ENCODE results near the gene POLR1C. TPM values are rescaled to one million over a fixed set of nuclear protein-coding genes. Genes with fewer than 3 reads are reported as not detected.
"Not testable (repeated sequence)": the region's sequence is repeated elsewhere in the genome, so short reads cannot be mapped to it uniquely, and the experiment has no call there.

The POLR1C gene
- total RNA-seq, 1 donor: 28.6 TPM

GRCh38 chr6:43541774-43542471, 25.0 kb downstream of the POLR1C start:
- H3K27me3 ChIP-seq (ENCODE audit: insufficient read depth, low read length): no peaks in the 10 kb centered on the region
- H3K79me2 ChIP-seq (ENCODE audit: insufficient read depth, low read length): no peaks in the 10 kb centered on the region
- no peak overlapping the region for H3K4me2 ChIP-seq (ENCODE audit: insufficient read depth, low read length)
- H3K9me3 ChIP-seq (ENCODE audit: low read depth, low read length): no peaks in the 10 kb centered on the region
- H3K27ac ChIP-seq (ENCODE audit: low read depth, low read length): no peak overlapping the region
- H3K4me3 ChIP-seq (ENCODE audit: insufficient read depth, low read length): no peak overlapping the region
- H4K20me1 ChIP-seq (ENCODE audit: insufficient read depth, low read length): no peaks in the 10 kb centered on the region
- DNase-seq (ENCODE audit: insufficient read length, low spot score, missing footprints): no peak
- no peak for TF ChIP-seq CTCF (IDR thresholded peaks at IDR 0.05; ENCODE audit: extremely low read depth, low read depth, low read length)
- H3K36me3 ChIP-seq (ENCODE audit: insufficient read depth, low read length): peaks cover 70% of the 10 kb centered on the region
- H3K4me1 ChIP-seq (ENCODE audit: insufficient read depth, low read length): no peaks in the 10 kb centered on the region
- no peak overlapping the region for H2AFZ ChIP-seq (ENCODE audit: low read length)

GRCh38 chr6:43544461-43544860, 27.6 kb downstream of the POLR1C start:
- H2AFZ ChIP-seq (ENCODE audit: low read length): no peak overlapping the region
- no peaks in the 10 kb centered on the region for H3K4me1 ChIP-seq (ENCODE audit: insufficient read depth, low read length)
- no peaks in the 10 kb centered on the region for H4K20me1 ChIP-seq (ENCODE audit: insufficient read depth, low read length)
- peaks cover 81% of the 10 kb centered on the region for H3K36me3 ChIP-seq (ENCODE audit: insufficient read depth, low read length)
- TF ChIP-seq CTCF (IDR thresholded peaks at IDR 0.05; ENCODE audit: extremely low read depth, low read depth, low read length): no peak
- no peaks in the 10 kb centered on the region for H3K9me3 ChIP-seq (ENCODE audit: low read depth, low read length)
- DNase-seq (ENCODE audit: insufficient read length, low spot score, missing footprints): no peak
- H3K4me2 ChIP-seq (ENCODE audit: insufficient read depth, low read length): no peak overlapping the region
- no peak overlapping the region for H3K4me3 ChIP-seq (ENCODE audit: insufficient read depth, low read length)
- H3K27me3 ChIP-seq (ENCODE audit: insufficient read depth, low read length): no peaks in the 10 kb centered on the region
- no peak overlapping the region for H3K27ac ChIP-seq (ENCODE audit: low read depth, low read length)
- no peaks in the 10 kb centered on the region for H3K79me2 ChIP-seq (ENCODE audit: insufficient read depth, low read length)

GRCh38 chr6:43547222-43547621, 30.3 kb downstream of the POLR1C start:
- Histone ChIP-seq H2AFZ (ENCODE audit: low read length) (no peak overlapping the region), H3K4me1 (ENCODE audit: insufficient read depth, low read length) (no peaks in the 10 kb centered on the region), H3K27ac (ENCODE audit: low read depth, low read length) (no peak overlapping the region), H3K79me2 (ENCODE audit: insufficient read depth, low read length) (no peaks in the 10 kb centered on the region), H3K9me3 (ENCODE audit: low read depth, low read length) (no peaks in the 10 kb centered on the region), H3K27me3 (ENCODE audit: insufficient read depth, low read length) (no peaks in the 10 kb centered on the region), H3K4me2 (ENCODE audit: insufficient read depth, low read length) (no peak overlapping the region), H4K20me1 (ENCODE audit: insufficient read depth, low read length) (no peaks in the 10 kb centered on the region), H3K4me3 (ENCODE audit: insufficient read depth, low read length) (no peak overlapping the region), H3K36me3 (ENCODE audit: insufficient read depth, low read length) (peaks cover 90% of the 10 kb centered on the region)
- no peak for DNase-seq (ENCODE audit: insufficient read length, low spot score, missing footprints)
- no peak for TF ChIP-seq CTCF (IDR thresholded peaks at IDR 0.05; ENCODE audit: extremely low read depth, low read depth, low read length)

GRCh38 chr6:43557620-43558019, 40.7 kb downstream of the POLR1C start:
- H3K79me2 ChIP-seq (ENCODE audit: insufficient read depth, low read length); H4K20me1 ChIP-seq (ENCODE audit: insufficient read depth, low read length); H3K9me3 ChIP-seq (ENCODE audit: low read depth, low read length); H3K4me1 ChIP-seq (ENCODE audit: insufficient read depth, low read length); H3K4me3 ChIP-seq (ENCODE audit: insufficient read depth, low read length); H2AFZ ChIP-seq (ENCODE audit: low read length); DNase-seq (ENCODE audit: insufficient read length, low spot score, missing footprints); H3K27me3 ChIP-seq (ENCODE audit: insufficient read depth, low read length); H3K27ac ChIP-seq (ENCODE audit: low read depth, low read length); H3K4me2 ChIP-seq (ENCODE audit: insufficient read depth, low read length): not testable (repeated sequence)
- peaks cover 87% of the 10 kb centered on the region for H3K36me3 ChIP-seq (ENCODE audit: insufficient read depth, low read length)
